Peyer's patch (tissue), 4 donors: Measurements from ENCODE around the gene SHISA6. TPM values are rescaled to one million over a fixed set of nuclear protein-coding genes. Genes with fewer than 3 reads are reported as not detected.

ENCODE experiments used
- DNase-seq, 3 donors: peaks; one replicate each; pipeline ENCODE4 v3.0.0-alpha.2; 2017 to 2019
- H3K27ac ChIP-seq, 4 donors: fragments of 200-600 bp; sonication (generic); one replicate each; pipeline ENCODE4 v1.5.1; 2016 to 2019
- H3K27me3 ChIP-seq, 2 donors: fragments of 200-600 bp; sonication (generic); one replicate each; pipeline ENCODE4 v1.5.1; 2019
- H3K36me3 ChIP-seq, 3 donors: fragments of 200-600 bp; sonication (generic); one replicate each; pipeline ENCODE4 v1.5.1; 2016 to 2019
- H3K4me1 ChIP-seq, 4 donors: fragments of 200-600 bp; sonication (generic); one replicate each; pipeline ENCODE4 v1.5.1; 2016 to 2019
- H3K4me3 ChIP-seq, 4 donors: fragments of 200-600 bp; sonication (generic); 1 replicate in 3 of 4; 2 replicates in 1 of 4; pipeline ENCODE4 v1.5.1; 2016 to 2019; ENCODE audit warnings: mild to moderate bottlenecking in 1 of 4
- H3K9me3 ChIP-seq, 4 donors: fragments of 200-600 bp; sonication (generic); one replicate each; pipeline ENCODE4 v1.5.1; 2016 to 2019; ENCODE audit warnings: mild to moderate bottlenecking in 1 of 4
- CTCF ChIP-seq, 6 experiments: fragments of 450-650 bp in 4 of 6; fragments of 200-600 bp in 2 of 6; sonication (generic) in 1 of 6; IDR thresholded peaks; one replicate each; pipeline ENCODE4 v1.5.1; 2017 to 2019; ENCODE audit warnings: antibody characterized with exemption in 6 of 6, mild to moderate bottlenecking in 3 of 6, moderate library complexity in 1 of 6
- POLR2A ChIP-seq, 2 donors: fragments of 450-650 bp; IDR thresholded peaks; one replicate each; pipeline ENCODE4 v1.5.1; 2017; ENCODE audit warnings: antibody characterized with exemption in 2 of 2, mild to moderate bottlenecking in 2 of 2, moderate library complexity in 2 of 2
- total RNA-seq, 4 donors: library from RNA; depleted of rRNA; stranded (reverse); fragments of >200 nt; gene quantifications; one replicate each; pipeline ENCODE4 v1.1.0, GENCODE V29; 2016

SHISA6 gene
- total RNA-seq, 4 donors from 2014 or later = 0.27 to 2.1 (median 1.7) TPM; not detected in 1

GRCh38 chr17:11212792-11213191 is 28.2 kb upstream of the SHISA6 start:
- no peaks in the 10 kb centered on the region for H3K36me3 ChIP-seq
- TF ChIP-seq CTCF (IDR thresholded peaks at IDR 0.05) (no peak), POLR2A (IDR thresholded peaks at IDR 0.05) (no peak)
- peaks cover 0 to 5% (median 0%) of the 10 kb centered on the region in 4 donors for H3K9me3 ChIP-seq
- H3K27me3 ChIP-seq = no peaks in the 10 kb centered on the region
- H3K4me3 ChIP-seq = no peak overlapping the region
- H3K4me1 ChIP-seq = no peaks in the 10 kb centered on the region
- no peak for DNase-seq
- H3K27ac ChIP-seq = no peak overlapping the region

GRCh38 chr17:11216976-11217375 is 24.0 kb upstream of the SHISA6 start:
- Histone ChIP-seq H3K27me3 (no peaks in the 10 kb centered on the region), H3K9me3 (no peaks in the 10 kb centered on the region), H3K4me3 (no peak overlapping the region), H3K4me1 (no peaks in the 10 kb centered on the region), H3K27ac (no peak overlapping the region), H3K36me3 (no peaks in the 10 kb centered on the region)
- TF ChIP-seq POLR2A (IDR thresholded peaks at IDR 0.05) (no peak), CTCF (IDR thresholded peaks at IDR 0.05) (no peak)
- no peak for DNase-seq

- no peak for TF ChIP-seq POLR2A (IDR thresholded peaks at IDR 0.05)
- TF ChIP-seq CTCF (IDR thresholded peaks at IDR 0.05) = no peak
Observed at GRCh38 chr17:11221196-11221595, 19.8 kb upstream of the SHISA6 start.

GRCh38 chr17:11221721-11222120 is 19.3 kb upstream of the SHISA6 start:
- Histone ChIP-seq H3K36me3 (no peaks in the 10 kb centered on the region), H3K4me3 (no peak overlapping the region), H3K9me3 (no peaks in the 10 kb centered on the region), H3K4me1 (no peaks in the 10 kb centered on the region), H3K27me3 (no peaks in the 10 kb centered on the region), H3K27ac (no peak overlapping the region)
- no peak for DNase-seq
- TF ChIP-seq POLR2A (IDR thresholded peaks at IDR 0.05) (no peak), CTCF (IDR thresholded peaks at IDR 0.05) (no peak)

More at GRCh38 chr17:11221196-11221595, 19.8 kb upstream of the SHISA6 start:
- H3K36me3 ChIP-seq = no peaks in the 10 kb centered on the region
- H3K27me3 ChIP-seq = no peaks in the 10 kb centered on the region
- H3K4me1 ChIP-seq = no peaks in the 10 kb centered on the region
- H3K27ac ChIP-seq = no peak overlapping the region
- DNase-seq = no peak
- no peak overlapping the region for H3K4me3 ChIP-seq
- no peaks in the 10 kb centered on the region for H3K9me3 ChIP-seq

GRCh38 chr17:11238705-11239104 is 2.3 kb upstream of the SHISA6 start:
- H3K27ac ChIP-seq = no peak overlapping the region
- no peaks in the 10 kb centered on the region for H3K4me1 ChIP-seq
- no peak for TF ChIP-seq CTCF (IDR thresholded peaks at IDR 0.05)
- no peak for TF ChIP-seq POLR2A (IDR thresholded peaks at IDR 0.05)
- DNase-seq = no peak
- no peaks in the 10 kb centered on the region for H3K27me3 ChIP-seq
- H3K4me3 ChIP-seq = no peak overlapping the region
- no peaks in the 10 kb centered on the region for H3K9me3 ChIP-seq
- no peaks in the 10 kb centered on the region for H3K36me3 ChIP-seq

- Histone ChIP-seq H3K27ac (no peak overlapping the region), H3K27me3 (no peaks in the 10 kb centered on the region), H3K4me3 (no peak overlapping the region), H3K36me3 (no peaks in the 10 kb centered on the region), H3K4me1 (no peaks in the 10 kb centered on the region), H3K9me3 (no peaks in the 10 kb centered on the region)
- TF ChIP-seq CTCF (IDR thresholded peaks at IDR 0.05) (no peak), POLR2A (IDR thresholded peaks at IDR 0.05) (no peak)
- no peak for DNase-seq
Observed at GRCh38 chr17:11239379-11239970, 1.5 kb upstream of the SHISA6 start.
